Neural cell (in vitro differentiated cells): ENCODE measurements around the gene RAB40C. TPM values are rescaled to one million over a fixed set of nuclear protein-coding genes. Genes with fewer than 3 reads are reported as not detected.
A peak's percentile ranks its signal among the peaks of the same experiment; 100 is the strongest.

Experiments used
- H2AFZ ChIP-seq: fragments of 200-600, 300-800 bp; sonication (generic), shearing (Covaris generic); 2 replicates; pipeline ENCODE4 v1.6.0; 2014; ENCODE audit warnings: low read depth, mild to moderate bottlenecking, antibody characterized with exemption, low read length, moderate library complexity
- H3F3A ChIP-seq: fragments of 200-600 bp; shearing (Covaris generic); 2 replicates; pipeline ENCODE4 v1.6.1; 2016; ENCODE audit warnings: mild to moderate bottlenecking, moderate library complexity, mixed read lengths, antibody characterized with exemption, low read length; ENCODE audit not compliant: insufficient read depth, poor library complexity, severe bottlenecking
- H3K27ac ChIP-seq: fragments of 200-600, 300-800 bp; sonication (generic), shearing (Covaris generic); 2 replicates; pipeline ENCODE4 v1.5.1; 2014; ENCODE audit warnings: mild to moderate bottlenecking, low read length, moderate library complexity
- H3K27me3 ChIP-seq: fragments of 300-800, 200-600 bp; sonication (generic), shearing (Covaris generic); 2 replicates; pipeline ENCODE4 v1.6.0; 2014; ENCODE audit warnings: mild to moderate bottlenecking, low read depth, low read length, moderate library complexity; ENCODE audit not compliant: insufficient read depth
- H3K36me3 ChIP-seq: fragments of 300-800, 200-600 bp; sonication (generic), shearing (Covaris generic); 2 replicates; pipeline ENCODE4 v1.5.1; 2014; ENCODE audit warnings: mild to moderate bottlenecking, antibody characterized with exemption, low read length, moderate library complexity; ENCODE audit not compliant: insufficient read depth
- H3K4me2 ChIP-seq: fragments of 300-800, 200-600 bp; sonication (generic), shearing (Covaris generic); 2 replicates; pipeline ENCODE4 v1.6.0; 2014; ENCODE audit warnings: mild to moderate bottlenecking, low read length
- H3K4me3 ChIP-seq: fragments of 300-800, 200-600 bp; sonication (generic), shearing (Covaris generic); 2 replicates; pipeline ENCODE4 v1.5.1; 2014; ENCODE audit warnings: mild to moderate bottlenecking, low read length, moderate library complexity
- H3K79me2 ChIP-seq: fragments of 200-600 bp; shearing (Covaris generic); replicated peaks from 2 replicates; pipeline ENCODE4 v1.6.0; 2014; ENCODE audit warnings: mild to moderate bottlenecking, low read length, moderate library complexity; ENCODE audit not compliant: insufficient read depth
- H3K9ac ChIP-seq: fragments of 300-800, 200-600 bp; sonication (generic), shearing (Covaris generic); 2 replicates; pipeline ENCODE4 v1.6.1; 2016; ENCODE audit warnings: mild to moderate bottlenecking, low read length, mixed read lengths
- H3K9me2 ChIP-seq: fragments of 200-600 bp; shearing (Covaris generic); 2 replicates; pipeline ENCODE4 v1.6.1; 2016; ENCODE audit warnings: mild to moderate bottlenecking, low read length, mixed read lengths; ENCODE audit not compliant: insufficient read depth
- H3K9me3 ChIP-seq: fragments of 200-600, 300-800 bp; sonication (generic), shearing (Covaris generic); 2 replicates; pipeline ENCODE4 v1.6.1; 2016; ENCODE audit warnings: mild to moderate bottlenecking, mixed run types, low read length, moderate library complexity, mixed read lengths
- H4K20me1 ChIP-seq: fragments of 200-600 bp; shearing (Covaris generic); 2 replicates; pipeline ENCODE4 v1.6.1; 2016; ENCODE audit warnings: mild to moderate bottlenecking, mixed run types; ENCODE audit not compliant: insufficient read depth
- CTCF ChIP-seq: fragments of 450-650 bp; IDR thresholded peaks from 2 replicates; pipeline ENCODE4 v1.5.1; 2014; ENCODE audit warnings: antibody characterized with exemption, mild to moderate bottlenecking, moderate library complexity; ENCODE audit not compliant: poor library complexity, severe bottlenecking
- EP300 ChIP-seq: fragments of 450-650 bp; conservative IDR thresholded peaks from 2 replicates; pipeline ENCODE4 v1.6.1; 2014; ENCODE audit warnings: antibody characterized with exemption, mild to moderate bottlenecking, moderate library complexity; ENCODE audit not compliant: poor library complexity, severe bottlenecking
- EZH2 ChIP-seq: fragments of 200-600, 300-800 bp; shearing (Covaris generic), sonication (generic); IDR thresholded peaks from 2 replicates; pipeline ENCODE4 v1.6.1; 2014; ENCODE audit warnings: antibody characterized with exemption, low read length, borderline replicate concordance, mild to moderate bottlenecking; ENCODE audit not compliant: insufficient read depth, poor library complexity, severe bottlenecking
- MXI1 ChIP-seq: fragments of 450-650 bp; conservative IDR thresholded peaks from 2 replicates; pipeline ENCODE4 v1.6.1; 2014; ENCODE audit warnings: antibody characterized with exemption, mild to moderate bottlenecking; ENCODE audit not compliant: poor library complexity, severe bottlenecking
- POLR2AphosphoS5 ChIP-seq: IDR thresholded peaks from 2 replicates; pipeline ENCODE4 v1.6.1; 2012
- RAD21 ChIP-seq: fragments of 450-650 bp; conservative IDR thresholded peaks from 2 replicates; pipeline ENCODE4 v1.6.1; 2014; ENCODE audit warnings: antibody characterized with exemption, mild to moderate bottlenecking, moderate library complexity
- REST ChIP-seq: IDR thresholded peaks from 2 replicates; pipeline ENCODE4 v1.6.1; 2012; ENCODE audit warnings: borderline replicate concordance
- SMC3 ChIP-seq: fragments of 450-650 bp; conservative IDR thresholded peaks from 2 replicates; pipeline ENCODE4 v1.6.1; 2014; ENCODE audit warnings: antibody characterized with exemption, mild to moderate bottlenecking, moderate library complexity; ENCODE audit not compliant: poor library complexity
- TAF1 ChIP-seq: IDR thresholded peaks from 2 replicates; pipeline ENCODE4 v1.6.1; 2012; ENCODE audit warnings: low read depth
- polyA minus RNA-seq: library from RNA; depleted of rRNA, polyadenylated mRNA; stranded (reverse); fragments of >200 nt; gene quantifications from 2 replicates; pipeline ENCODE4 v1.2.3, GENCODE V29; 2014
- polyA plus RNA-seq: library from polyadenylated mRNA; depleted of rRNA; stranded (reverse); fragments of >200 nt; gene quantifications from 2 replicates; pipeline ENCODE4 v1.2.3, GENCODE V29; 2014

The RAB40C gene
- polyA plus RNA-seq (40.7 and 44.5 TPM in 2 replicates), polyA minus RNA-seq (24.3 and 35.5 TPM in 2 replicates)

- peaks cover 4% of the 10 kb centered on the region for H4K20me1 ChIP-seq
- H3K4me2 ChIP-seq = peak within 1 kb of the TSS; percentile 91
- peak within 1 kb of the TSS; percentile 89 for H2AFZ ChIP-seq
Observed at GRCh38 chr16:589658-590187, at the start of gene RAB40C. TSS of gene RAB40C (plus strand) at chr16:590066. CDS start at chr16:590292, 226 bp downstream.

GRCh38 chr16:540645-541340 is 49.1 kb upstream of the RAB40C start:
- Histone ChIP-seq H3K36me3 (no peaks in the 10 kb centered on the region), H3K9ac (no peak overlapping the region), H3K27ac (no peak overlapping the region), H3K9me2 (no peaks in the 10 kb centered on the region), H3F3A (no peaks in the 10 kb centered on the region), H3K27me3 (no peaks in the 10 kb centered on the region), H3K4me3 (no peak overlapping the region), H3K9me3 (no peaks in the 10 kb centered on the region), H3K4me2 (no peak overlapping the region), H3K79me2 (no peaks in the 10 kb centered on the region), H2AFZ (no peak overlapping the region), H4K20me1 (no peaks in the 10 kb centered on the region)
- no peak for TF ChIP-seq MXI1
- TF ChIP-seq EZH2 = no peak
- no peak for TF ChIP-seq RAD21
- TF ChIP-seq EP300 = no peak
- no peak for TF ChIP-seq TAF1
- no peak for TF ChIP-seq POLR2AphosphoS5
- TF ChIP-seq CTCF = no peak
- no peak for TF ChIP-seq REST
- TF ChIP-seq SMC3 = no peak

More at GRCh38 chr16:589658-590187, at the start of gene RAB40C:
- Histone ChIP-seq H3K27me3 (no peaks in the 10 kb centered on the region), H3K27ac (peak within 1 kb of the TSS; percentile 95), H3F3A (no peaks in the 10 kb centered on the region), H3K9ac (peak within 1 kb of the TSS; percentile 92), H3K4me3 (peak within 1 kb of the TSS; percentile 97), H3K79me2 (peaks cover 26% of the 10 kb centered on the region), H3K9me3 (no peaks in the 10 kb centered on the region), H3K36me3 (no peaks in the 10 kb centered on the region), H3K9me2 (no peaks in the 10 kb centered on the region)
- TF ChIP-seq MXI1 = no peak
- TF ChIP-seq SMC3 = no peak
- peak; percentile 54 for TF ChIP-seq POLR2AphosphoS5
- TF ChIP-seq RAD21 = no peak
- TF ChIP-seq CTCF = peak; percentile 41
